GM18858 (cell line): ENCODE results near the gene ARHGAP21.
"Not testable (repeated sequence)": the region's sequence is repeated elsewhere in the genome, so short reads cannot be mapped to it uniquely, and the experiment has no call there.

Experiments
- ATAC-seq: cut with Tn5 transposase; IDR thresholded peaks from one replicate; pipeline ENCODE4 v1.9.1; 2021; ENCODE audit not compliant: unreplicated experiment

The ARHGAP21 gene

GRCh38 chr10:24643679-24644209 is 79.9 kb downstream of the ARHGAP21 start:
- no peak for ATAC-seq

GRCh38 chr10:24642921-24643678 is 80.6 kb downstream of the ARHGAP21 start:
- ATAC-seq = peak; percentile 86

GRCh38 chr10:24639124-24639523 is 84.6 kb downstream of the ARHGAP21 start:
- ATAC-seq = no peak

DNA sequence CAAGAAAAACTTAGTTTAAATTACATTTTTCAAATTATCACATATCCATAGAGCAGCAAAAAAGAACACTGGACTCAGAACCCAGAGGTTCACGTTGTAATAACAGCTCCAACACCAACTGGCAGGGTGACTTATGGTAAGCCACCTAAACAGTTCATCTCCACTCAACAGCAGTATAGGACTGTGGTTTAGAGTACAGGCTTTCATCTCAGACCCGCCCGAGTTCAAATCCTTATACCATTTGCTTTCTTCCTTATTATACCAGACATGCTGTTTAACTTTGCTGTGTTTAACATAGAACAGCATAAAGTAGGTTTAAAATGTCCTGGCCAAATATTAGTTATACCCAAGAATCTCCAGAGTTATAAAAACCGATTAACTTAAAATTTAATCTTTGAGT is 97.9 kb downstream of the ARHGAP21 start:
- ATAC-seq = no peak

GRCh38 chr10:24623383-24623782 is 100.3 kb downstream of the ARHGAP21 start:
- no peak for ATAC-seq

DNA sequence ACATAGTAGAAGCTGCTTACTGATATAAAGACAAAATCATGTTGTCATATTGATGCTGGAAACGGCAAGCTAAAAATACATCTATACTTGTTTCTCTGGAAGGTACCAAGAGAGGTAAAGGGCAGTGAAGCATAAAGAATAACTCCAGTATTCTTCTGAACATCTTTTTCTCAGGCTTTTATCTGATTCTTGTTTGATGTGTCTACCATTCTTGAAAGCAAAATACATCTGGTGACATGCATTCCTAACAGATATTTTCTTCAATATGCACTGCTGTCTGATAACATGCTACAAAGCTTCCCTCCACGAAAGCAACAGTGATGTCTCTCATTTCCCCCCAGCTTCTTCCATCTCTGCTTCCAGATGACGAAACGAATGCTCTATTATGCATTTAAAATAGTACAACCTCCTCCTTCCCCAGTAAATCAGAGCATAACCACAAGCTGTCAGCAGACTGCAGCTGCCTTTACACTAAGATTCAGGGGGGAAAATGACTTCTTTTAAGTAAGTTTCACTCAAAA is 100.8 kb downstream of the ARHGAP21 start:
- ATAC-seq = no peak

DNA sequence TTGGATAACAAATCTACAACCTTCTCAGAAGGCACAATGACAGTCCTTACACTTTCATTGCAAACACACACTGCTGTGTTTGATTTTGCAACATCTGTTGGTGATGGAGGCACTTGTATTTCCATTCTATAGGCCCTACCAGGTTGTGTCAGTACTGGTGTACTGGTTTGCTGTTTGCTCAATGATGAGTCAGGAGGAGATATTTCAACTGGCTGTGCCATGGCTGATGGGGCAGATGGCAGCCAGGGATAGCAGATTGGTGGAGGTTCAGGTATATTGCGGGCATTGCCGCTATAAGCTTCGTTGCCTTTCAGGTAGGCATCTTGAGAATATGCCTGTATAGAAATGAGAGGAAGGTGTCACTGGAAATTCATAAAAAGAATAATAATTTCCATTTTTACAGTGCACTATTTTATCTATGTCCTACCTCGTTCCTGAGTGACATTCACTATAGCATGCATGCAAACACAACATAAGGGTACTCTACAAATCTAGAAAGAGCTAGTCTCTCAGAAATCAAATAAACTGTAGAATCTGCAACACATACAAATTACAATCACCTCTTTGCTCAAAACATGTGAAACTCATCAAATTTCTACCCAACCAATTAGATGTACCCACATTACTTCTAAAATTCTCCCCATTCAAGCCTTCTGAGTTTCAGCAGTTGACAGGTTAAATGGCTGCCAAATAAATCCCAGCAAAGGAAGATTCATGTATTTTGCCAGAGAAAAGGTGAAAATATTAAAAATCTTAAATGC is 102.5 kb downstream of the ARHGAP21 start:
- not testable (repeated sequence) for ATAC-seq

DNA sequence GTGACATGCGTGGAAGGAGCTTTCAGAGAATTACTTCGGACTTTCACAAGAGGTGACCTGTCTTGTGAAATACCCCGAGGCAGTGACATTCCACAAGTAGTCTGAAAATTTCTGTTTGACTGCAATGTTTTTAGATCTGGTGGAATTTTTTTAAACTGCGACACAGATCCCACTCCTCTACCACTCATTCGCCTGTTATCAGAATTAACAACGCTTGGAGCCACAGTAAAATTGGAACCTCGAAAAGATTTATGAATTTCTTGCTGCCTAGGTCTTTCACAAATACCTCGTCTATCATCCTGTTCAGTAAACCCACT is 103.7 kb downstream of the ARHGAP21 start:
- not testable (repeated sequence) for ATAC-seq

DNA sequence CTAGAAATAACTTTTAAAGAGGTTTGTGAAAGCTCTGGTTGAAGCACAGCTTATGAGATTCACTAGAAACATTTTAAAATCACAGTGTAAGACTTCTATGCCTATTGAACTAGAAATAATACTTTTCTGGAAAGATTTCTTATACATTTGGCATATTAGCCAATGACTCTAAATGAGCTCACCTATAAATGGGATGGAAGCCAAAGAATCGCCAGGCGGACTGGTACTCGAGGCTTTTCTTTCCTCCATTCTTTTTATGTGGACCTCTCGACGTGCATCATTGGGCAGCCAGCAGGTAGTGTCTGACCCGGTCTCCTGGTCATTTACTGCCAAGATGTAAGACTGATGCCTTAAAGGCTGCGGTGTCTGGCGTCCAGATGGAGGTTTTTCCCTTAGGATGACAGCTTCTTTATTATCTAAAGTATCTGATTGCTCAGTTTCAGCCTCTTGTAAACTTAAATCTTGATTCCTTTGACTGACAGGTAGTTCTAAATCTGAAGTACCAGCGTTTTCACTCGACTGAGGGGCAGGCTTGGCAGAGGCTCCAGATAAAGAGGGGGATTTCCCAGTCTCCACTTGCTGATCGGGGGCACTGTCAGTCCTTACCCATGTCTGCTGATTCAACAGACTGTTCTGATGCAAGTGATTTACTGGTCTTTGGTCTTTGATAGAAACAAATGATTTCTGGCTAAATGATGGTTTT is 104.2 kb downstream of the ARHGAP21 start:
- not testable (repeated sequence) for ATAC-seq

DNA sequence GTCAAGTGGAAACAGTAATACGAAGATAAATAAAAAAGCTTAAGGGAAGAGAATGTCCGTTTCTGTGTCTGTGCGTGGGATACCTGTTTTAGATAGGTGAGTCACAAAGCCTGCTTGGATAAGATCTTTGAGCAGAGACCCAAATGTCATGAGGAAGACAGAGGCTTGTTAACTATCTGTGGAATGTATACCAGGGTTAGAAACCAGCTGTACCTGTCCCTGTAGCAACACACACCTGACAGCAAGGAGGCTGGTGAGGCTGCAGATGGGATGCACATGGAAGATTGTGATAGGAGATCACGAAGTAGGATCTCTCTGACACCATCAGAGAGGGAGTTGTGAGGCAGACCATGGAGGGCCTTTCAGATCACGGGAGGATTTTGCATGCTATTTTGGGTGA is 105.3 kb downstream of the ARHGAP21 start:
- no peak for ATAC-seq

- peak; percentile 49 for ATAC-seq
These were observed 105.8 kb downstream of the ARHGAP21 start for GRCh38 chr10:24617771-24618396.

GRCh38 chr10:24616536-24616935 is 107.2 kb downstream of the ARHGAP21 start:
- no peak for ATAC-seq

DNA sequence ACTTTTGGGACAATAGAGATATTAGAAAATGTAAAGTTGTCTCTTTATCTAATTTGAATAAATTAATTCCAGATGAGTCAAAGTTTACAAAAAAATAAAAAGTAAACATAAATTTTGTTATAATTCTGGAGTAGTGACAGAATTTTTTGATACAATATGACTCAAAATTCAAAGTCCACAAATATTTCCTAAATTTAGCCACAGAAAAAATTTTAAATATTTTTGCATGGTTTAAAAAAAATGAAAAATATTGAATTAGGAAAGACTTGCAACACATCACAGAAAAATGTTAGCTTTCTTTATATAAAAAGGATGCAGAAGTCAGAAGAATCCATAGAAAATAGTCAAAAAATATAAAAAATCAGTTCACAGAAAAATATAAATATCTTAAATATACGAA is 117.7 kb downstream of the ARHGAP21 start:
- no peak for ATAC-seq

DNA sequence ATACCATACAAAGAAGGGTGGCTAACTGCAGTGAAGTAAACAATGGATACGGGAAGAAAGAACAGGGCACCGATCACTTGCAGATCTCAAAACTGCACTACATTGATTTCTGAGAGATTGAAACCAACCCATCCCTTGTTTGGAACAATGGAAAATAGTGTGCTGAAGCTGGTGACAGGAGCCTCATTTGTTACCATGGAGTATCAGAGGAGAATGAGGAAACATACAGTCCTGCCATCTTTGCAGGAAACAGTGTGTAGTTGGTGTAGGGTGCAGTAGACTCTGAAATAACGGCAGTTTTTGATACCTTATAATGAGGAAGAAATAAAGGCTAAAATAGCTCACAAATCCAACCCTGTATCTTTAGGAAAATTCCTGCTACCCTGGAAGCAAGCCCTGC is 118.5 kb downstream of the ARHGAP21 start:
- ATAC-seq = no peak

DNA sequence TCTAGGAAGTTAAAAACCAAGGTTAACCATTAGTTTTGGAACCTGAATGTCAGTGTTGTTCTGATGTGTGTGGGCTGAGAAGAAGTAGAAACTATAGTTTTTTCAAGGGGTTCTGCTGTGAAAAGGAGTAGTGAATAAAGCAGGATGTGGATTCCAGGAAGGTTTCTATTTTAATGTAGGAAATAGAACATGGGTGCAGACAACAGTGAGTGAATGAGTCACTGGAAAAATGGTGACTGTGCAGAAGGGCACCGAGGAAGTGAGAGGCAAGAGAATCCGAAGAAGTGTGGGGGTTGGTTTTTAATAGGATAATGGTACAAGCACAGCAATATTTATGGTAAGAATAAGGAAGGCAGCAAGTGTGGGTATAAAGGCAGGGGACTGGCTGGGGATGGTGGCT is 120.4 kb downstream of the ARHGAP21 start:
- no peak for ATAC-seq

DNA sequence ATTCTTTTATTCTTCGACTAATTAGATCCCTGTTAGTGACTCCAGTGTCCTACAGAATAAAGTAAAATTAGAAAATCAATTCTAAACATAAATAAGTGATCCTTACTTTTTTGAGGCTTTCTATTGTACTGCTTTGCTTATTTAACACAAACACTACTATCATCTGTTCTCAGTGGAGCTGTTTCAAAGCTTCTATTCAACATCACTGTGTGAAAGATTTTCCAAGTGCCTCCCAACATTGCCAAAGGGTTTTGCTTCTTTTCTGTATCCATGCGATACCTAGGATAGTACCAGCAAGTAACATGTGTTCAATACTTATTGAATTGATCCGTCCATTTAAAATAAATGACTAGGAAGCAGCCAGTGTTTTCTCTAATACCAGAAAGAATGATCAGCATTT is 125.7 kb downstream of the ARHGAP21 start:
- no peak for ATAC-seq

DNA sequence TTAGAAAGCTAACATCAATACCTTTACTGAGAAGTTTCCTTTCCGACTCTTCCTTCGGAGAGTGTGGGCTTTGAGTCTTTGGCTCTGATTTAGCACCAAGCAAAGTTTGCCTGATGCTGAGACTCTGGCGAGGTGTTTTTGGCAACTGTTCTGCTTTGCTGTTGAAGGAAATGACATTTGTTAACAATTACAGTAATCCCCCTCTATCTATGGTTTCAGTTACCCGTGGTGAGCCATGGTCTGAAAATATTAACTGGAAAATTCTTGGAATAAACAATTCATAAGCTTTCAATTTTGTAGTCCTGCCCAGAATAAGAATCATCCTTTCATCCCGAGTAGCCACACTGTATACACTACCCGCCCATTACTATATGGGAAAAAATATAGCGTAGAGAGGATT is 126.3 kb downstream of the ARHGAP21 start:
- ATAC-seq = no peak

- no peak for ATAC-seq
These were observed 127.3 kb downstream of the ARHGAP21 start for GRCh38 chr10:24596217-24596930.

- no peak for ATAC-seq
These were observed 132.8 kb downstream of the ARHGAP21 start for GRCh38 chr10:24590697-24591457.

DNA sequence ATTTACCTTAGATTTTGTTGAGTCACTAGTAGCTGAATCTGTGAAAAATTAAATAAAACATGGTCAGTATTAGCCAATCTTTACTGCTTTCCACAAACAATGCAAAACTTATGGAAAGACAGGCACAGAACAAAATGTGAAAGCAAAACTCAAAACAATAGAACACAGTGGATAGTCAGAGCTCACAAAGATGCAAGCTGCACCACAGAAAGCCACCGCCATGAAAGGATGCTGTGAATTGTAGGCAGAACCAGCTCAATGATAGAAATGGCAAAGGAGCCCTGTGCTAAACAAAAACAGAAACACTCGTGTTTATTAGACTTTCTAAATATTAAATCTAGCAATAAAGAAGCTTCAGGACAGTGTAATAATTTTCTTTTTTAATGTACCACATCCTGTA is 134.4 kb downstream of the ARHGAP21 start:
- no peak for ATAC-seq
